NCI-H345 (cell line): ENCODE results near the gene CA9.

Source experiments
- DNase-seq: peaks from one replicate; lab custom pipeline; 2025; lab: John Stamatoyannopoulos, UW

Gene CA9

GRCh38 chr9:35691757-35692301 lies 18.1 kb downstream of the CA9 start:
- DNase-seq = no peak

- no peak for DNase-seq
Observed at GRCh38 chr9:35695943-35696401, 22.2 kb downstream of the CA9 start.

GRCh38 chr9:35696520-35697215 lies 22.9 kb downstream of the CA9 start:
- DNase-seq = peak; percentile 39

GRCh38 chr9:35697486-35697885 lies 23.8 kb downstream of the CA9 start:
- DNase-seq = no peak

GRCh38 chr9:35698231-35698630 lies 24.5 kb downstream of the CA9 start:
- DNase-seq = no peak

- no peak for DNase-seq
Observed at GRCh38 chr9:35700031-35700430, 26.3 kb downstream of the CA9 start.

- DNase-seq = no peak
Observed at GRCh38 chr9:35700942-35701341, 27.2 kb downstream of the CA9 start.

GRCh38 chr9:35702696-35703095 lies 29.0 kb downstream of the CA9 start:
- no peak for DNase-seq

GRCh38 chr9:35703906-35704672 lies 30.4 kb downstream of the CA9 start:
- DNase-seq = no peak

GRCh38 chr9:35705372-35705771 lies 31.6 kb downstream of the CA9 start:
- DNase-seq = no peak

GRCh38 chr9:35705836-35706430 lies 32.2 kb downstream of the CA9 start:
- DNase-seq = no peak

- DNase-seq = no peak
Observed at GRCh38 chr9:35706951-35707350, 33.2 kb downstream of the CA9 start.

- DNase-seq = no peak
Observed at GRCh38 chr9:35708146-35708545, 34.4 kb downstream of the CA9 start.

- no peak for DNase-seq
Observed at GRCh38 chr9:35710818-35711500, 37.2 kb downstream of the CA9 start.

- no peak for DNase-seq
Observed at GRCh38 chr9:35711501-35712428, 38.0 kb downstream of the CA9 start.

- no peak for DNase-seq
Observed at GRCh38 chr9:35712762-35713400, 39.2 kb downstream of the CA9 start.

- DNase-seq = no peak
Observed at GRCh38 chr9:35713578-35713977, 39.9 kb downstream of the CA9 start.

GRCh38 chr9:35714123-35714522 lies 40.4 kb downstream of the CA9 start:
- no peak for DNase-seq

GRCh38 chr9:35714579-35715252 lies 41.0 kb downstream of the CA9 start:
- DNase-seq = no peak

GRCh38 chr9:35716230-35716629 lies 42.5 kb downstream of the CA9 start:
- DNase-seq = no peak
